OCI-LY1 (cell line): ENCODE data around the gene FN3K.

ENCODE experiments used
- H2AFZ ChIP-seq: fragments of 200-600 bp; sonication (generic), shearing (Covaris generic); 2 replicates; pipeline ENCODE4 v1.6.0; 2014; ENCODE audit warnings: antibody characterized with exemption, mild to moderate bottlenecking, low read length
- H3F3A ChIP-seq: fragments of 200-600 bp; sonication (generic), shearing (Covaris generic); 2 replicates; pipeline ENCODE4 v1.6.0; 2014; ENCODE audit warnings: mild to moderate bottlenecking, antibody characterized with exemption, low read length, moderate library complexity; ENCODE audit not compliant: insufficient read depth
- H3K27ac ChIP-seq: fragments of 200-600 bp; sonication (generic); 2 replicates; pipeline ENCODE4 v1.5.1; 2014; ENCODE audit warnings: low read length, mixed run types, mild to moderate bottlenecking, low read depth; ENCODE audit not compliant: poor library complexity, severe bottlenecking
- H3K27me3 ChIP-seq: fragments of 200-600 bp; sonication (generic); 2 replicates; pipeline ENCODE4 v1.6.0; 2014; ENCODE audit warnings: antibody characterized with exemption, mild to moderate bottlenecking, low read length, moderate library complexity; ENCODE audit not compliant: insufficient read depth
- H3K36me3 ChIP-seq: fragments of 200-600 bp; sonication (generic); 2 replicates; pipeline ENCODE4 v1.6.1; 2014; ENCODE audit warnings: mild to moderate bottlenecking, antibody characterized with exemption, low read length, moderate library complexity, mixed read lengths; ENCODE audit not compliant: insufficient read depth
- H3K4me1 ChIP-seq: fragments of 200-600 bp; sonication (generic); 2 replicates; pipeline ENCODE4 v1.5.1; 2014; ENCODE audit warnings: mild to moderate bottlenecking, low read length, moderate library complexity; ENCODE audit not compliant: insufficient read depth, severe bottlenecking
- H3K4me2 ChIP-seq: fragments of 200-600 bp; sonication (generic), shearing (Covaris generic); 2 replicates; pipeline ENCODE4 v1.6.1; 2014; ENCODE audit warnings: low read length
- H3K4me3 ChIP-seq: fragments of 200-600 bp; sonication (generic); 2 replicates; pipeline ENCODE4 v1.5.1; 2014; ENCODE audit warnings: low read length, low read depth, mild to moderate bottlenecking, mixed read lengths; ENCODE audit not compliant: poor library complexity, severe bottlenecking
- H3K79me2 ChIP-seq: fragments of 200-600 bp; shearing (Covaris generic); 2 replicates; pipeline ENCODE4 v1.6.1; 2016; ENCODE audit warnings: mixed run types, low read length, mixed read lengths; ENCODE audit not compliant: insufficient read depth
- H3K9ac ChIP-seq: fragments of 200-600 bp; sonication (generic), shearing (Covaris generic); 2 replicates; pipeline ENCODE4 v1.6.1; 2014; ENCODE audit warnings: mild to moderate bottlenecking, low read length, mixed read lengths
- H3K9me2 ChIP-seq: fragments of 200-600 bp; sonication (generic), shearing (Covaris generic); 2 replicates; pipeline ENCODE4 v1.6.1; 2014; ENCODE audit warnings: low read depth, mild to moderate bottlenecking, low read length, mixed read lengths
- H3K9me3 ChIP-seq: fragments of 200-600 bp; shearing (Covaris generic); 2 replicates; pipeline ENCODE4 v1.6.1; 2014; ENCODE audit warnings: low read length, mixed read lengths
- H4K20me1 ChIP-seq: fragments of 200-600 bp; sonication (generic), shearing (Covaris generic); 2 replicates; pipeline ENCODE4 v1.6.0; 2016; ENCODE audit warnings: mild to moderate bottlenecking, low read length; ENCODE audit not compliant: insufficient read depth
- CTCF ChIP-seq: fragments of 200-600 bp; sonication (generic), shearing (Covaris generic); IDR thresholded peaks from 2 replicates; pipeline ENCODE4 v1.5.1; 2017; ENCODE audit warnings: mild to moderate bottlenecking, antibody characterized with exemption, low read length, moderate library complexity, mixed read lengths
- EZH2 ChIP-seq: fragments of 200-600 bp; sonication (generic), shearing (Covaris generic); IDR thresholded peaks from 2 replicates; pipeline ENCODE4 v1.8.0; 2017; ENCODE audit warnings: borderline replicate concordance, mixed run types, mild to moderate bottlenecking, antibody characterized with exemption, low read length, moderate library complexity, mixed read lengths

FN3K gene

GRCh38 chr17:82752371-82753200, 17.2 kb downstream of the FN3K start:
- Histone ChIP-seq H2AFZ (no peak overlapping the region), H3K4me1 (peaks cover 21% of the 10 kb centered on the region), H3K79me2 (no peaks in the 10 kb centered on the region; the same call in none of the 2 replicates), H4K20me1 (no peaks in the 10 kb centered on the region), H3K36me3 (peaks cover 10% of the 10 kb centered on the region; the same call in 1 of the 2 replicates), H3K27ac (no peak overlapping the region), H3K4me3 (peak overlapping the region; percentile 93), H3K27me3 (no peaks in the 10 kb centered on the region), H3F3A (no peaks in the 10 kb centered on the region), H3K4me2 (peak overlapping the region; percentile 98), H3K9me3 (0 out of 2 replicates have a peak, but pooled peaks cover 6% of the 10 kb centered on the region), H3K9me2 (no peaks in the 10 kb centered on the region), H3K9ac (peak overlapping the region; percentile 87)
- TF ChIP-seq CTCF (no peak), EZH2 (no peak)

- Histone ChIP-seq H3F3A (no peaks in the 10 kb centered on the region), H3K9me3 (0 out of 2 replicates have a peak, but pooled peaks cover 6% of the 10 kb centered on the region), H3K4me3 (peak overlapping the region; percentile 93), H3K9me2 (no peaks in the 10 kb centered on the region), H2AFZ (no peak overlapping the region), H3K4me2 (peak overlapping the region; percentile 98), H4K20me1 (no peaks in the 10 kb centered on the region), H3K79me2 (no peaks in the 10 kb centered on the region; the same call in none of the 2 replicates), H3K27me3 (no peaks in the 10 kb centered on the region), H3K4me1 (peaks cover 21% of the 10 kb centered on the region), H3K9ac (peak overlapping the region; percentile 87), H3K36me3 (peaks cover 10% of the 10 kb centered on the region; the same call in 1 of the 2 replicates), H3K27ac (no peak overlapping the region)
- TF ChIP-seq CTCF (no peak), EZH2 (no peak)
Measured at GRCh38 chr17:82753201-82753464, 17.7 kb downstream of the FN3K start.

- no peak overlapping the region for H3K9ac ChIP-seq
Measured at GRCh38 chr17:82754297-82755208, 19.1 kb downstream of the FN3K start.

More at GRCh38 chr17:82754297-82755208, 19.1 kb downstream of the FN3K start:
- Histone ChIP-seq H3F3A (no peaks in the 10 kb centered on the region), H3K27me3 (no peaks in the 10 kb centered on the region), H3K36me3 (peaks cover 10% of the 10 kb centered on the region; the same call in 1 of the 2 replicates), H2AFZ (no peak overlapping the region), H3K4me1 (peaks cover 21% of the 10 kb centered on the region), H3K79me2 (no peaks in the 10 kb centered on the region; the same call in none of the 2 replicates), H3K27ac (no peak overlapping the region), H3K9me2 (no peaks in the 10 kb centered on the region), H4K20me1 (no peaks in the 10 kb centered on the region), H3K4me3 (no peak overlapping the region), H3K4me2 (no peak overlapping the region), H3K9me3 (0 out of 2 replicates have a peak, but pooled peaks cover 3% of the 10 kb centered on the region)
- TF ChIP-seq CTCF (no peak), EZH2 (no peak)
